Activated naive CD8-positive, alpha-beta T cell treated with anti-CD3 and anti-CD28 coated beads, Interleukin-2, amount 10 ng/mL, durations not matched to agents 7 days and 5 days (primary cell): Measurements from ENCODE around the gene NOL11. TPM values are rescaled to one million over a fixed set of nuclear protein-coding genes. Genes with fewer than 3 reads are reported as not detected.

Experiments used
- ATAC-seq: fragments of 150-1000 bp; cut with Tn5 transposase; one replicate; pipeline ENCODE4 v1.10.0; 2021; ENCODE audit warnings: low read depth, moderate library complexity
- POLR2A ChIA-PET: fragments of 350-600 bp; sonication (Branson Sonifier 250); formaldehyde crosslinking; loops from one replicate; lab custom pipeline; 2021; ENCODE audit warnings: antibody characterized with exemption; lab: Charles Lee
- DNase-seq: peaks from one replicate; pipeline ENCODE4 v3.0.0; 2021
- H3K27ac Mint-ChIP-seq: one replicate; pipeline ENCODE4 v1.8.0; 2022; ENCODE audit warnings: mild to moderate bottlenecking, mixed read lengths
- H3K27me3 Mint-ChIP-seq: one replicate; pipeline ENCODE4 v1.8.0; 2022; ENCODE audit warnings: mild to moderate bottlenecking, moderate library complexity, mixed read lengths
- H3K36me3 Mint-ChIP-seq: one replicate; pipeline ENCODE4 v1.8.0; 2021; ENCODE audit warnings: mild to moderate bottlenecking, mixed read lengths
- H3K4me1 Mint-ChIP-seq: one replicate; pipeline ENCODE4 v1.8.0; 2021; ENCODE audit warnings: mixed read lengths
- H3K4me3 Mint-ChIP-seq: one replicate; pipeline ENCODE4 v1.8.0; 2022; ENCODE audit warnings: mild to moderate bottlenecking, moderate library complexity, mixed read lengths
- H3K9me3 Mint-ChIP-seq: one replicate; pipeline ENCODE4 v1.8.0; 2021; ENCODE audit warnings: mixed read lengths
- total RNA-seq, 2 experiments: library from RNA; stranded (reverse); gene quantifications; one replicate each; pipeline ENCODE4 v1.2.3, GENCODE V29; 2021

The NOL11 gene
- total RNA-seq, 2 experiments from 2014 or later, result 42.2 to 48.9 TPM

- no peaks in the 10 kb centered on the region for H3K4me1 Mint-ChIP-seq
- no peak overlapping the region for H3K4me3 Mint-ChIP-seq
- ATAC-seq (peak; percentile 60), DNase-seq (peak; percentile 56)
- POLR2A ChIA-PET, result no interaction called here
- peaks cover 2% of the 10 kb centered on the region for H3K27me3 Mint-ChIP-seq
- no peak overlapping the region for H3K27ac Mint-ChIP-seq
- no peaks in the 10 kb centered on the region for H3K36me3 Mint-ChIP-seq
- no peaks in the 10 kb centered on the region for H3K9me3 Mint-ChIP-seq
These were observed 61.4 kb downstream of the NOL11 start for GRCh38 chr17:67779098-67779672.

GRCh38 chr17:67784364-67785121 lies 66.8 kb downstream of the NOL11 start:
- no peaks in the 10 kb centered on the region for H3K4me1 Mint-ChIP-seq
- no peak for ATAC-seq
- no peak for DNase-seq
- POLR2A ChIA-PET, result no interaction called here
- H3K36me3 Mint-ChIP-seq, result no peaks in the 10 kb centered on the region
- peaks cover 2% of the 10 kb centered on the region for H3K27me3 Mint-ChIP-seq
- no peaks in the 10 kb centered on the region for H3K9me3 Mint-ChIP-seq
- H3K27ac Mint-ChIP-seq, result no peak overlapping the region
- H3K4me3 Mint-ChIP-seq, result no peak overlapping the region

- DNase-seq (no peak), ATAC-seq (no peak)
- no peaks in the 10 kb centered on the region for H3K36me3 Mint-ChIP-seq
- H3K9me3 Mint-ChIP-seq, result no peaks in the 10 kb centered on the region
- H3K4me1 Mint-ChIP-seq, result no peaks in the 10 kb centered on the region
- POLR2A ChIA-PET, result no interaction called here
- peaks cover 2% of the 10 kb centered on the region for H3K27me3 Mint-ChIP-seq
- H3K27ac Mint-ChIP-seq, result no peak overlapping the region
- H3K4me3 Mint-ChIP-seq, result no peak overlapping the region
These were observed 67.4 kb downstream of the NOL11 start for GRCh38 chr17:67785122-67785477.

GRCh38 chr17:67785504-67785903 lies 67.8 kb downstream of the NOL11 start:
- H3K27me3 Mint-ChIP-seq, result peaks cover 2% of the 10 kb centered on the region
- no peak overlapping the region for H3K27ac Mint-ChIP-seq
- no peaks in the 10 kb centered on the region for H3K36me3 Mint-ChIP-seq
- H3K9me3 Mint-ChIP-seq, result no peaks in the 10 kb centered on the region
- DNase-seq, result no peak
- no peaks in the 10 kb centered on the region for H3K4me1 Mint-ChIP-seq
- ATAC-seq, result no peak
- POLR2A ChIA-PET, result no interaction called here
- H3K4me3 Mint-ChIP-seq, result no peak overlapping the region

Other genes with a start within 250 kb of the NOL11 start
- 100 to 1,000 TPM; 126 to 133 TPM for gene BPTF, start 107.6 kb downstream of the NOL11 start, total RNA-seq